Inferior parietal cortex (tissue), 1 donor: ENCODE data around the gene LRCH2.

ENCODE experiments used
- DNase-seq: peaks from one replicate; pipeline ENCODE4 v3.0.0-alpha.2; 2016; ENCODE audit errors: extremely low spot score

The LRCH2 gene

DNA sequence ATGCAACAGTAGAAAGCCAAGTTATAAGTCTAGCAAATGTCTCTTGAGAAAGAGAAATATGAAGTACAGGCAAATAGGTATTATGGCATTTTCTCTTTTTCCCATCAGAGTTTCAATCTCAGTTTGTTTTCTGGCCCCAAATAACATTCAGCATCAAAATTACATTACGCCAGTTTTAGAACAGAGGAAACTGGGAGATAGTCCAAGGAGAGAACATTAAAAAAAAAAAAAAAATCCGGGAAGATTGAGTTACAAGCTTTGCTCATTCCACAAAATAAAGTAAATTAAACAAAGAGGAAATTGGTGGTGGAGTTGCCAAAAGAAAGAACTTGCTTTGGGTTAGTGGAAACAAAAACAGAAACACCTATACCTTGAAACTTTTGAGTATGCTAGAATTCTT is 166.1 kb downstream of the LRCH2 start:
- peak; percentile 2 for DNase-seq

DNA sequence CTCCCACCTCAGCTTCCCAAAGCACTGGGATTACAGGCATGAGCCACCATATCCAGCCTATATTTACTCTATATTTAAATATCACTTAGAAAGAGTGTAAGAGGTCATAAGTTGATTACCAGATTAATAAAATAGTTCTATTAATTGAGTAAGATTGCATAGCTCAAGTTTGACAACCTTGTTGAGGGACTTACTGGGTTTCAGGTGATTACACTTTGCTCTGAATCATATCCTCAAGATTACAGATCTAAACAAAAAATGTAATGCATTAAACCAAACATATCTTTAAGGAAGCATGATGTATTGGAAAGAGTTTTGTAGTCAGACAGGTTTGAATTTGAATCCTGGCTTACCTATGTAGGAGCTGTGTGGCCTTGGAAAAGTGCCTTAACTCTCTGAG is 168.6 kb downstream of the LRCH2 start:
- DNase-seq, result no peak
